Measurements from ENCODE around the gene ST7.

DNA sequence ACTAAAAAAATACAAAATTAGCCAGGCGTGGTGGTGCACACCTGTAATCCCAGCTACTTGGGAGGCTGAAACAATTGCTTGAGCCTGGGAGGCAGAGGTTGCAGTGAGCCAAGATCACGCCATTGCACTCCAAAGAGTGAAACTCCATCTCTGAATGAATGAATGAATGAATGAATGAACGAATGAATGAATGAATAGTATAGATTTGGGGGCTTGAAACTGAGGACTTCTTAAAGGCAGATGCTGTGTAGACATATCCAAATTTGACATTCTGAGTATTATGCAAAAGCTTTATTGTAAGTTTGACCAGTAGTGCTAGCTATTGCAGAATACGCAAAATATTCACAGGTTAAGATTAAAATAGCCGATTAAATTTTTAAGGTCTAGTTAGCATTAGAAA is 30.8 kb upstream of the ST7 start:
- TF ChIP-seq, protein P1, sequence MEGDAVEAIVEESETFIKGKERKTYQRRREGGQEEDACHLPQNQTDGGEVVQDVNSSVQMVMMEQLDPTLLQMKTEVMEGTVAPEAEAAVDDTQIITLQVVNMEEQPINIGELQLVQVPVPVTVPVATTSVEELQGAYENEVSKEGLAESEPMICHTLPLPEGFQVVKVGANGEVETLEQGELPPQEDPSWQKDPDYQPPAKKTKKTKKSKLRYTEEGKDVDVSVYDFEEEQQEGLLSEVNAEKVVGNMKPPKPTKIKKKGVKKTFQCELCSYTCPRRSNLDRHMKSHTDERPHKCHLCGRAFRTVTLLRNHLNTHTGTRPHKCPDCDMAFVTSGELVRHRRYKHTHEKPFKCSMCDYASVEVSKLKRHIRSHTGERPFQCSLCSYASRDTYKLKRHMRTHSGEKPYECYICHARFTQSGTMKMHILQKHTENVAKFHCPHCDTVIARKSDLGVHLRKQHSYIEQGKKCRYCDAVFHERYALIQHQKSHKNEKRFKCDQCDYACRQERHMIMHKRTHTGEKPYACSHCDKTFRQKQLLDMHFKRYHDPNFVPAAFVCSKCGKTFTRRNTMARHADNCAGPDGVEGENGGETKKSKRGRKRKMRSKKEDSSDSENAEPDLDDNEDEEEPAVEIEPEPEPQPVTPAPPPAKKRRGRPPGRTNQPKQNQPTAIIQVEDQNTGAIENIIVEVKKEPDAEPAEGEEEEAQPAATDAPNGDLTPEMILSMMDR (conservative IDR thresholded peaks at IDR 0.05 in 1 of 2, IDR thresholded peaks at IDR 0.05 in 1 of 2; ENCODE audit: low read depth in 1 of 2, low read length in 2 of 2): no peak
- TF ChIP-seq EZH2 (IDR thresholded peaks at IDR 0.05; ENCODE audit: low read length, missing control alignments): no peak

Data from fibroblast of lung (primary cell).